Karpas-422 (cell line): ENCODE measurements around the gene BAX. TPM values are rescaled to one million over a fixed set of nuclear protein-coding genes. Genes with fewer than 3 reads are reported as not detected.

Experiments used
- DNase-seq: peaks from one replicate; pipeline ENCODE4 v3.0.0-alpha.2; 2015
- H2AFZ ChIP-seq: fragments of 200-600 bp; sonication (generic); 2 replicates; pipeline ENCODE4 v1.6.1; 2014; ENCODE audit warnings: antibody characterized with exemption, low read length, mixed read lengths
- H3K27ac ChIP-seq: fragments of 200-600 bp; sonication (generic); 2 replicates; pipeline ENCODE4 v1.5.1; 2014; ENCODE audit warnings: mild to moderate bottlenecking, low read length, moderate library complexity
- H3K27me3 ChIP-seq: fragments of 200-600 bp; sonication (generic); 2 replicates; pipeline ENCODE4 v1.6.1; 2014; ENCODE audit warnings: low read length, mixed read lengths
- H3K36me3 ChIP-seq: fragments of 200-600 bp; sonication (generic); 2 replicates; pipeline ENCODE4 v1.6.1; 2014; ENCODE audit warnings: low read length, mixed read lengths; ENCODE audit not compliant: insufficient read depth
- H3K4me1 ChIP-seq: fragments of 200-600 bp; sonication (generic); 2 replicates; pipeline ENCODE4 v1.6.1; 2014; ENCODE audit warnings: mild to moderate bottlenecking, low read length, mixed read lengths
- H3K4me2 ChIP-seq: fragments of 200-600 bp; sonication (generic); 2 replicates; pipeline ENCODE4 v1.6.1; 2014; ENCODE audit warnings: low read length, low read depth, mild to moderate bottlenecking; ENCODE audit not compliant: poor library complexity, severe bottlenecking
- H3K4me3 ChIP-seq: fragments of 200-600 bp; sonication (generic); 2 replicates; pipeline ENCODE4 v1.5.1; 2014; ENCODE audit warnings: mild to moderate bottlenecking, antibody characterized with exemption, low read length, mixed read lengths
- H3K79me2 ChIP-seq: fragments of 200-600 bp; sonication (generic); 2 replicates; pipeline ENCODE4 v1.6.1; 2014; ENCODE audit warnings: mild to moderate bottlenecking, low read length, mixed read lengths
- H3K9ac ChIP-seq: fragments of 200-600 bp; sonication (generic); 2 replicates; pipeline ENCODE4 v1.6.0; 2014; ENCODE audit warnings: low read length
- H3K9me2 ChIP-seq: fragments of 200-600 bp; sonication (generic), shearing (Covaris generic); replicated peaks from 2 replicates; pipeline ENCODE4 v1.6.0; 2014; ENCODE audit warnings: mild to moderate bottlenecking, low read length, moderate library complexity; ENCODE audit not compliant: insufficient read depth
- H3K9me3 ChIP-seq: fragments of 300-700, 200-600 bp; sonication (generic); 2 replicates; pipeline ENCODE4 v1.6.1; 2014; ENCODE audit warnings: low read length, mixed read lengths
- H4K20me1 ChIP-seq: fragments of 200-600 bp; sonication (generic); 2 replicates; pipeline ENCODE4 v1.6.1; 2014; ENCODE audit warnings: mild to moderate bottlenecking, antibody characterized with exemption, low read length, low read depth; ENCODE audit not compliant: insufficient read depth
- total RNA-seq: library from RNA; depleted of rRNA; stranded (reverse); fragments of >200 nt; shearing (Covaris generic); gene quantifications from 2 replicates; pipeline ENCODE4 v1.2.3, GENCODE V29; 2014; ENCODE audit warnings: low replicate concordance

BAX gene
- total RNA-seq, 1 experiment from 2014 or later: 93.8 TPM

GRCh38 chr19:48940902-48941301 is 13.8 kb upstream of the BAX start:
- Histone ChIP-seq H3K36me3 (no peaks in the 10 kb centered on the region), H2AFZ (no peak overlapping the region), H3K4me3 (no peak overlapping the region), H3K4me1 (no peaks in the 10 kb centered on the region), H3K9me2 (no peaks in the 10 kb centered on the region), H3K4me2 (no peak overlapping the region), H3K9me3 (peaks cover 8% of the 10 kb centered on the region), H3K27ac (no peak overlapping the region), H3K27me3 (0 out of 2 replicates have a peak, but pooled peaks cover 2% of the 10 kb centered on the region), H3K79me2 (no peaks in the 10 kb centered on the region), H4K20me1 (no peaks in the 10 kb centered on the region), H3K9ac (no peak overlapping the region)
- DNase-seq: no peak

- Histone ChIP-seq H3K36me3 (no peaks in the 10 kb centered on the region), H3K4me3 (no peak overlapping the region), H3K79me2 (no peaks in the 10 kb centered on the region), H3K4me2 (no peak overlapping the region), H3K27ac (no peak overlapping the region), H3K4me1 (no peaks in the 10 kb centered on the region), H3K27me3 (0 out of 2 replicates have a peak, but pooled peaks cover 2% of the 10 kb centered on the region), H2AFZ (no peak overlapping the region), H4K20me1 (no peaks in the 10 kb centered on the region), H3K9me3 (peaks cover 12% of the 10 kb centered on the region), H3K9me2 (no peaks in the 10 kb centered on the region), H3K9ac (no peak overlapping the region)
- DNase-seq: no peak
Observed at GRCh38 chr19:48943081-48943480, 11.6 kb upstream of the BAX start.

- Histone ChIP-seq H3K4me1 (no peaks in the 10 kb centered on the region), H3K27me3 (0 out of 2 replicates have a peak, but pooled peaks cover 2% of the 10 kb centered on the region), H3K79me2 (no peaks in the 10 kb centered on the region), H3K9me2 (no peaks in the 10 kb centered on the region), H3K36me3 (no peaks in the 10 kb centered on the region), H3K27ac (no peak overlapping the region), H3K9ac (no peak overlapping the region), H3K4me3 (no peak overlapping the region), H4K20me1 (no peaks in the 10 kb centered on the region), H2AFZ (no peak overlapping the region), H3K9me3 (peaks cover 12% of the 10 kb centered on the region), H3K4me2 (no peak overlapping the region)
- DNase-seq: peak; percentile 33
Observed at GRCh38 chr19:48945415-48945814, 9.3 kb upstream of the BAX start.

GRCh38 chr19:48945817-48946216 is 8.9 kb upstream of the BAX start:
- no peak overlapping the region for H2AFZ ChIP-seq
- peak; percentile 19 for DNase-seq
- no peaks in the 10 kb centered on the region for H3K4me1 ChIP-seq
- H3K9me2 ChIP-seq: no peaks in the 10 kb centered on the region
- no peaks in the 10 kb centered on the region for H4K20me1 ChIP-seq
- H3K36me3 ChIP-seq: no peaks in the 10 kb centered on the region
- H3K9ac ChIP-seq: no peak overlapping the region
- no peaks in the 10 kb centered on the region for H3K79me2 ChIP-seq
- 0 out of 2 replicates have a peak, but pooled peaks cover 2% of the 10 kb centered on the region for H3K27me3 ChIP-seq
- H3K4me2 ChIP-seq: no peak overlapping the region
- no peak overlapping the region for H3K4me3 ChIP-seq
- no peak overlapping the region for H3K27ac ChIP-seq
- peaks cover 10% of the 10 kb centered on the region for H3K9me3 ChIP-seq

GRCh38 chr19:48946463-48947257 is 8.0 kb upstream of the BAX start:
- Histone ChIP-seq H3K79me2 (no peaks in the 10 kb centered on the region), H3K4me2 (no peak overlapping the region), H3K4me1 (no peaks in the 10 kb centered on the region), H4K20me1 (no peaks in the 10 kb centered on the region), H3K9ac (no peak overlapping the region), H3K9me2 (no peaks in the 10 kb centered on the region), H3K27me3 (0 out of 2 replicates have a peak, but pooled peaks cover 2% of the 10 kb centered on the region), H2AFZ (no peak overlapping the region), H3K9me3 (peaks cover 4% of the 10 kb centered on the region; the same call in 1 of the 2 replicates), H3K4me3 (no peak overlapping the region), H3K27ac (no peak overlapping the region), H3K36me3 (no peaks in the 10 kb centered on the region)
- DNase-seq: peak; percentile 40

DNA sequence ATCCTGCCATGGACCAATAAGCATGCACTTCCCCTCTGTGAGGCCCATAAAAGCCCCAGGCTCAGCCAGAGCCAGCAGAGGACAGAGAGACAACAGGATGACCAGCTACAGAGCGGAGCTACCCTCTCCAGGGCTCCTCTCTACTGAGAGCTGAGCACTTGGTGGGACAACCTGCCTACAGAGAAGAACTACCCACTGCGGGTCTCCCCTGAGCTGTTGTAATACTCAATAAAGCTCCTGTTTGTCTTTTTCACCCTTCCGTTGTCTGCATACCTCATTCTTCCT is 7.5 kb upstream of the BAX start:
- Histone ChIP-seq H3K27me3 (0 out of 2 replicates have a peak, but pooled peaks cover 2% of the 10 kb centered on the region), H3K4me3 (no peak overlapping the region), H3K9me2 (no peaks in the 10 kb centered on the region), H3K4me1 (no peaks in the 10 kb centered on the region), H4K20me1 (no peaks in the 10 kb centered on the region), H3K27ac (no peak overlapping the region), H3K36me3 (no peaks in the 10 kb centered on the region), H3K9me3 (0 out of 2 replicates have a peak, but pooled peaks cover 4% of the 10 kb centered on the region), H3K9ac (no peak overlapping the region), H2AFZ (no peak overlapping the region), H3K4me2 (no peak overlapping the region), H3K79me2 (no peaks in the 10 kb centered on the region)
- DNase-seq: peak; percentile 38

- H3K79me2 ChIP-seq: peaks cover 4% of the 10 kb centered on the region
- no peak overlapping the region for H2AFZ ChIP-seq
- no peaks in the 10 kb centered on the region for H3K9me2 ChIP-seq
- peak; percentile 39 for DNase-seq
- H3K9me3 ChIP-seq: 0 out of 2 replicates have a peak, but pooled peaks cover 4% of the 10 kb centered on the region
- H3K4me3 ChIP-seq: no peak overlapping the region
- H3K4me2 ChIP-seq: no peak overlapping the region
- 0 out of 2 replicates have a peak, but pooled peaks cover 2% of the 10 kb centered on the region for H3K27me3 ChIP-seq
- H3K27ac ChIP-seq: no peak overlapping the region
- no peaks in the 10 kb centered on the region; the same call in 1 of the 2 replicates for H4K20me1 ChIP-seq
- H3K36me3 ChIP-seq: no peaks in the 10 kb centered on the region
- H3K9ac ChIP-seq: no peak overlapping the region
- peaks cover 4% of the 10 kb centered on the region for H3K4me1 ChIP-seq
Observed at GRCh38 chr19:48950159-48950558, 4.5 kb upstream of the BAX start.

DNA sequence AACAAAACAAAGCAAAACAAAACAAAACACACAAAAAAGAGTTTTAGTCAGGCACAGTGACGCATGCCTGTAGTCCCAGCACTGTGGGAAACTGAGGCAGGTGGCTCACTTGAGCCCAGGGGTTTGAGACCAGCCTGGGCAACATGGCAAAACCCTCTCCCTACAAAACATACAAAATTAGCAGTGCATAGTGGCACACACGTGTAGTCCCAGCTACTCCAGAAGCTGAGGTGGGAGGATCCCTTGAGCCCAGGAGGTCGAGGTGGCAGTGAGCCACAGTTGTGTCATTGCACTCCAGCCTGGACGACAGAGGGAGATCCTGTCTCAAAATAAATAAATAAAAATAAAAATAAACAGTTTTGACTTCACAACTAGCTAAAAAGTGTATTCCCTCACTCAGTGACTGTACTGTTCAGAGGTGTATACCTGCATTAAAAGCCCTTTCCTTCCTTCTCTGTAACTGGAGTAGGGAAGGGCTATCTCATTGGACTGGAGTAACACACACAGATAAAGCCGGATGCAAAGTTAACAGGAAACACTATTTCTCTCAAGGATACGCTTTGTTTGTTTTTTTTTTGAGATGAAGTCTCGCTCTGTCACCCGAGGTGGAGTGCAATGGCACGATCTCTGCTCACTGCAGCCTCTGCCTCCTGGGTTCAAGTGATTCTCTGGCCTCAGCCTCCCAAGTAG is 3.7 kb upstream of the BAX start:
- Histone ChIP-seq H3K9me3 (0 out of 2 replicates have a peak, but pooled peaks cover 4% of the 10 kb centered on the region), H3K9ac (no peak overlapping the region), H3K4me3 (no peak overlapping the region), H3K9me2 (no peaks in the 10 kb centered on the region), H3K27ac (no peak overlapping the region), H3K4me1 (peaks cover 11% of the 10 kb centered on the region), H3K79me2 (peaks cover 12% of the 10 kb centered on the region), H3K4me2 (no peak overlapping the region), H3K27me3 (no peaks in the 10 kb centered on the region), H4K20me1 (no peaks in the 10 kb centered on the region; the same call in 1 of the 2 replicates), H3K36me3 (peaks cover 2% of the 10 kb centered on the region; the same call in 1 of the 2 replicates), H2AFZ (no peak overlapping the region)
- DNase-seq: peak; percentile 37
